Progenitor cell of endocrine pancreas (in vitro differentiated cells): Measurements from ENCODE around the gene ITGB2. TPM values are rescaled to one million over a fixed set of nuclear protein-coding genes. Genes with fewer than 3 reads are reported as not detected.

Experiments
- DNase-seq: peaks from one replicate; pipeline ENCODE4 v3.0.0; 2021; ENCODE audit warnings: low spot score; ENCODE audit not compliant: unreplicated experiment
- H3K27ac Mint-ChIP-seq: 2 replicates; pipeline ENCODE4 v1.8.0; 2021; ENCODE audit warnings: mild to moderate bottlenecking, moderate library complexity, mixed read lengths
- H3K27me3 Mint-ChIP-seq: 2 replicates; pipeline ENCODE4 v1.8.0; 2021; ENCODE audit warnings: mixed read lengths
- H3K36me3 Mint-ChIP-seq: 2 replicates; pipeline ENCODE4 v1.8.0; 2022; ENCODE audit warnings: mixed read lengths; ENCODE audit not compliant: insufficient read depth
- H3K4me1 Mint-ChIP-seq: 2 replicates; pipeline ENCODE4 v1.8.0; 2021; ENCODE audit warnings: low read depth, mixed read lengths
- H3K4me3 Mint-ChIP-seq: 2 replicates; pipeline ENCODE4 v1.8.0; 2021; ENCODE audit warnings: low read depth, mild to moderate bottlenecking, moderate library complexity, mixed read lengths
- H3K9me3 Mint-ChIP-seq: 2 replicates; pipeline ENCODE4 v1.8.0; 2021; ENCODE audit warnings: low read depth, mixed read lengths
- total RNA-seq: library from RNA; stranded (reverse); gene quantifications from 2 replicates; pipeline ENCODE4 v1.2.1, GENCODE V29; 2021
- TF ChIP-seq, protein P1 (sequence below): fragments of 200-600 bp; sonication (generic); IDR thresholded peaks from one replicate; pipeline ENCODE4 v1.5.0; 2021; ENCODE audit warnings: antibody characterized with exemption, mild to moderate bottlenecking; ENCODE audit not compliant: unreplicated experiment

The ITGB2 gene
- total RNA-seq, 1 donor from 2014 or later = 0.41 TPM

DNA sequence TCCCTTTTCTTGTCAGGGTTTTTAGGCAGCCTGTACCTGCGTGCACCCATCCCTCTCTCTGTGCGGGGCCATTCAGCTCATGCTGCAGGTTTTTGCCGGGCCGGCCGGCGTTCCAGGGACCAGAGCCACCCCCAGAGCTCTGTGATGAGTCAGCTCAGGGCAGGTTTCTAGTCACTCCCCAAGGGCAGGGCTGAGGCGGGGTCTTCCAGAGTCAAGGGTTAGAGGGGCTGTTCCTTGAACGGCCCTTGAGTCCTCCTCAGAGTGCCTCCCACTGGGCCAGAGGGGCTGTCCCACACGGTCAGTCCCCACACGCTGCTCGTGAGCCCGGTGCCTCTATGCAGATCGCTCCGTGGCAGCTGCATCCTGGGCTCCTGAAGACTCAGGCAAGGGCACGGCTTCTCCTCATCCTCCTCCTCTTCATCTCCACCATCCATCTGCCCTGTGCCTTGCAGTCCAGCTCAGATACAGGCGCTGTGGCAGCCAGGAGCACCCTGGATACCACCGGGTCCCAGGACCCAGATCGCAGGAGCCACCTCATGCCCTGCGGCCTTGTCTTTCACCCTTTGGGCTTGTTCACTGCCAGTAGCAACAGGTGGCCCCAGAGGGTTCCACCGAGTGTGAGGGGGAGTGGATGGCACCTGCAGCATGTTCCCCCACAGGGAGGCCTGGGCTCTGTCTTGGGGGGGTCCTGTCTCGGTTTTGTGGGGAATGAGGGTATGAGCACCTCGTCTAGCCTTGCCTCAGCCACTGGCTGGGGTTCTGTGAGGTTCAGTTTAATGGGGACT lies 36.5 kb upstream of the ITGB2 start:
- Mint-ChIP-seq H3K4me1 (no peaks in the 10 kb centered on the region), H3K27ac (peak overlapping the region; percentile 52), H3K9me3 (no peaks in the 10 kb centered on the region), H3K4me3 (no peak overlapping the region), H3K36me3 (peaks cover 6% of the 10 kb centered on the region), H3K27me3 (no peaks in the 10 kb centered on the region)
- DNase-seq = no peak
- TF ChIP-seq, protein P1, sequence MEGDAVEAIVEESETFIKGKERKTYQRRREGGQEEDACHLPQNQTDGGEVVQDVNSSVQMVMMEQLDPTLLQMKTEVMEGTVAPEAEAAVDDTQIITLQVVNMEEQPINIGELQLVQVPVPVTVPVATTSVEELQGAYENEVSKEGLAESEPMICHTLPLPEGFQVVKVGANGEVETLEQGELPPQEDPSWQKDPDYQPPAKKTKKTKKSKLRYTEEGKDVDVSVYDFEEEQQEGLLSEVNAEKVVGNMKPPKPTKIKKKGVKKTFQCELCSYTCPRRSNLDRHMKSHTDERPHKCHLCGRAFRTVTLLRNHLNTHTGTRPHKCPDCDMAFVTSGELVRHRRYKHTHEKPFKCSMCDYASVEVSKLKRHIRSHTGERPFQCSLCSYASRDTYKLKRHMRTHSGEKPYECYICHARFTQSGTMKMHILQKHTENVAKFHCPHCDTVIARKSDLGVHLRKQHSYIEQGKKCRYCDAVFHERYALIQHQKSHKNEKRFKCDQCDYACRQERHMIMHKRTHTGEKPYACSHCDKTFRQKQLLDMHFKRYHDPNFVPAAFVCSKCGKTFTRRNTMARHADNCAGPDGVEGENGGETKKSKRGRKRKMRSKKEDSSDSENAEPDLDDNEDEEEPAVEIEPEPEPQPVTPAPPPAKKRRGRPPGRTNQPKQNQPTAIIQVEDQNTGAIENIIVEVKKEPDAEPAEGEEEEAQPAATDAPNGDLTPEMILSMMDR = no peak

DNA sequence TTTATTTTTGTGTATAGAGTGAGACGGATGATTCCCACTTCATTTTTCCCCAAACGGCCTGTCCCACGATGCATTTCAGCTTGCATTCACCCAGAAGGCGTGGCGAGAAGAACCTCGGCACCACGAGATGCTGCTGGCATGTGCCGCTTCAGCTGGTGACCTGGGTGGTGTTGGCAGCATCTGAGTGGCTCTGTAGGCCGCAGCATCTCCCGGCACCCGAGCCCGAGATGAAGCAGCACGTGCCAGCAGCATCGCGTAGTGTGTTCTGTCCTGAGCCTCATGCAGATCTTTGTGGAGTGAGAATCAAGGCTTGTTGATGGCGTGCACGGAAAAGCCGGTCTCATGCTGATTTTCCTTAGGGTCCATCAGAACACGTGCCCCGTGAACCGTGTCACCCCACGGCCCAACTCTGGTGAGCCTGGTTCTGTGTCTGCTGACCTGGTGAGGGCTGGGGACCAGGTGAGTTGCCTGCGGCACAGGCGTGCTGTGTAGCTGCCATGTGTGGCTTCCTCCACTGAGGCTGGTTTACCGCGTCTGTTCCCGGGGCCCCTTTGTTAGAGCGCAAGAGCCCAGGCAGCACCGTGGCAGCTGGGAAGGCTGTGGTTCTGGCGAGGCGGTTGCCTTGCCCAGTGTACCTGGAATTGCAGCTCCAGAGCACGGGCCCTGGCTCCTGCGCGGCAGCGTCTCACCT lies 35.8 kb upstream of the ITGB2 start:
- TF ChIP-seq, protein P1 = no peak
- Mint-ChIP-seq H3K27me3 (no peaks in the 10 kb centered on the region), H3K4me3 (no peak overlapping the region), H3K9me3 (no peaks in the 10 kb centered on the region), H3K36me3 (peaks cover 3% of the 10 kb centered on the region), H3K4me1 (no peaks in the 10 kb centered on the region), H3K27ac (no peak overlapping the region)
- no peak for DNase-seq

GRCh38 chr21:44955798-44956175 lies 35.1 kb upstream of the ITGB2 start:
- Mint-ChIP-seq H3K27ac (no peak overlapping the region), H3K9me3 (no peaks in the 10 kb centered on the region), H3K27me3 (no peaks in the 10 kb centered on the region), H3K36me3 (peaks cover 1% of the 10 kb centered on the region), H3K4me3 (no peak overlapping the region), H3K4me1 (no peaks in the 10 kb centered on the region)
- DNase-seq = no peak
- TF ChIP-seq, protein P1 = no peak

DNA sequence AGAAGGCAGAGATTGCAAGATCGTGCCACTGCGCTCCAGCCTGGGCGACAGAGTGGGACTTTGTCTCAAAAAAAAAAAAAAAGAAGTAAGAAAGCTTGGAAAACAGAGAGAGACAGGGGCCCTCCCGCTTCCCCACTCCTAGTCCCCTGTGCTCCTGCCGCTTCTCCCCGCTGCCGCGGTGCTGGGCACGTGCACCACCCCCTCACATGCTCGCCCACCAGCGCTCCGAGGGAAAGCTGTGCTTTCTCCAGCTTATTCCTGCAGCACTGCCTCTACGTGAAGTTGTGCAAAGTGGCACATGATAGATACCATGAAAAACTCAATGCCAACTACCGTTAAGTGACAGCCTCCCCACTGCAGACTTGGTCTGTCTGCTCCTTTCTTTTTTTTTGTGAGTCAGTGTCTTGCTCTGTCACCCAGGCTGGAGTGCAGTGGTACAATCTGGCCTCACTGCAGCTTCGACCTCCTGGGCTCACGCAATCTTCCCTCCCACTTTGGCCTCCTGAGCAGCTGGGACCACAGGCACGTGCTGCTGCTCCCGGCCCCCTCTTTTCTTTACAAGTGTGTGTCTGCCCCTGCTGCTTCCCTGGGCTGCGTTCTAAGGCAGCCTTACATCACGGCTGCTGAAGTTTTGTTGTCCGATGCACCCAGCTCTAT lies 34.6 kb upstream of the ITGB2 start:
- Mint-ChIP-seq H3K4me3 (no peak overlapping the region), H3K27ac (no peak overlapping the region), H3K27me3 (no peaks in the 10 kb centered on the region)

DNA sequence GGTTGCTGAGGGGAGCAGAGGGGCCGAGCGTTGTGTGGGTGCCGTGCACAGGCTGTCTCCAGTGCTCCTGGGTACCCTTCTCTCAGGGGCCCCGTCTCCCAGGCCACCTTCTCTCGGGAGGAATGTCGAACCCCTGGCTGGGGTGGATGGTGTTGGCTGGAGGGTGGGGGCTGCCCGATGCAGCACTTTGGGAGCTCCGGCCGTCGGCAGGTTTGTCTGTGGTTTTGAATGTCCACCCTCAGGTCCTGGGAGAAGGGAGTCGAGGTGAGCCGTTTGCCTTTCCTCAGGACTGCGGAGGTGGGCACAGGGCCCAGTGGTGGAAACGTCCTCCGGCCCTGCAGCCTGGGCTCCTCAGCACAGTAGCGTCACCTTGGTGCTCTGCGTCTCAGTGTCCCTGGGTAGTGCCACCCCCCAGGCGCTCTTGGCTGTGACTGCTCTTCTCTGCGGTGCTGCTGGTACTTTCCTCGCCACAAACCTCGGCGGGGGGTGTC lies 33.6 kb upstream of the ITGB2 start:
- Mint-ChIP-seq H3K9me3 (no peaks in the 10 kb centered on the region), H3K4me1 (no peaks in the 10 kb centered on the region)

More for the DNA sequence above, 34.6 kb upstream of the ITGB2 start:
- no peaks in the 10 kb centered on the region for H3K9me3 Mint-ChIP-seq
- no peaks in the 10 kb centered on the region for H3K4me1 Mint-ChIP-seq
- no peak for DNase-seq
- peaks cover 1% of the 10 kb centered on the region for H3K36me3 Mint-ChIP-seq
- TF ChIP-seq, protein P1 = no peak

More for the DNA sequence above, 33.6 kb upstream of the ITGB2 start:
- Mint-ChIP-seq H3K27me3 (no peaks in the 10 kb centered on the region), H3K36me3 (peaks cover 1% of the 10 kb centered on the region), H3K4me3 (no peak overlapping the region), H3K27ac (no peak overlapping the region)
- TF ChIP-seq, protein P1 = no peak
- DNase-seq = no peak
